Neuronal stem cell (in vitro differentiated cells): Measurements from ENCODE around the gene SPSB2. TPM values are rescaled to one million over a fixed set of nuclear protein-coding genes. Genes with fewer than 3 reads are reported as not detected.
A peak's percentile ranks its signal among the peaks of the same experiment; 100 is the strongest.

Experiments used
- DNase-seq: peaks from one replicate; pipeline ENCODE4 v3.0.0-alpha.2; 2013; ENCODE audit warnings: low spot score
- H2AFZ ChIP-seq: one replicate; pipeline ENCODE4 v1.6.1; 2013; ENCODE audit warnings: mild to moderate bottlenecking, low read length, inconsistent platforms
- H2AK5ac ChIP-seq: 2 replicates; pipeline ENCODE4 v1.6.1; 2013; ENCODE audit warnings: low read depth, mild to moderate bottlenecking, inconsistent platforms, low read length, moderate library complexity, mixed read lengths
- H2BK120ac ChIP-seq: 2 replicates; pipeline ENCODE4 v1.6.1; 2013; ENCODE audit warnings: low read depth, mild to moderate bottlenecking, inconsistent platforms, low read length, moderate library complexity, mixed read lengths
- H2BK12ac ChIP-seq: one replicate; pipeline ENCODE4 v1.6.1; 2013; ENCODE audit warnings: low read length, inconsistent platforms
- H2BK15ac ChIP-seq: 2 replicates; pipeline ENCODE4 v1.6.1; 2013; ENCODE audit warnings: mild to moderate bottlenecking, low read length, inconsistent platforms, mixed read lengths
- H2BK5ac ChIP-seq: one replicate; pipeline ENCODE4 v1.6.1; 2013; ENCODE audit warnings: inconsistent platforms, mild to moderate bottlenecking, low read length, moderate library complexity
- H3K14ac ChIP-seq: one replicate; pipeline ENCODE4 v1.6.1; 2013; ENCODE audit warnings: low read length, inconsistent platforms
- H3K18ac ChIP-seq: 2 replicates; pipeline ENCODE4 v1.6.1; 2013; ENCODE audit warnings: low read length, inconsistent platforms
- H3K23ac ChIP-seq: 2 replicates; pipeline ENCODE4 v1.6.1; 2013; ENCODE audit warnings: low read depth, mild to moderate bottlenecking, mixed read lengths, low read length, inconsistent platforms; ENCODE audit not compliant: poor library complexity
- H3K27ac ChIP-seq: replicated peaks from 3 replicates; pipeline ENCODE4 v1.5.1; 2013; ENCODE audit warnings: low read length, inconsistent platforms
- H3K27me3 ChIP-seq, 3 experiments: 2 replicates each; pipeline ENCODE4 v1.6.1; 2013; ENCODE audit warnings: low read length in 3 of 3, mild to moderate bottlenecking in 2 of 3, inconsistent platforms in 1 of 3, low read depth in 1 of 3, mixed read lengths in 1 of 3, moderate library complexity in 1 of 3; ENCODE audit not compliant: control insufficient read depth in 3 of 3, insufficient read depth in 3 of 3
- H3K36me3 ChIP-seq, 2 donors: replicated peaks in 1 of 2; 2 replicates each; pipeline ENCODE4 v1.6.1; 2013; ENCODE audit warnings: low read length in 2 of 2; ENCODE audit not compliant: control insufficient read depth in 2 of 2, insufficient read depth in 2 of 2
- H3K4ac ChIP-seq: 2 replicates; pipeline ENCODE4 v1.6.1; 2013; ENCODE audit warnings: inconsistent platforms, mild to moderate bottlenecking, low read length, moderate library complexity
- H3K4me1 ChIP-seq, 2 donors: 1 replicate in 1 of 2; 2 replicates in 1 of 2; pipeline ENCODE4 v1.6.1; 2013; ENCODE audit warnings: low read length in 2 of 2, low read depth in 1 of 2; ENCODE audit not compliant: control insufficient read depth in 2 of 2, insufficient read depth in 1 of 2
- H3K4me2 ChIP-seq: one replicate; pipeline ENCODE4 v1.6.1; 2013; ENCODE audit warnings: mild to moderate bottlenecking, low read length, inconsistent platforms; ENCODE audit not compliant: insufficient read depth, poor library complexity, severe bottlenecking
- H3K4me3 ChIP-seq, 2 donors: 2 replicates each; pipeline ENCODE4 v1.5.1; 2013; ENCODE audit warnings: low read length in 2 of 2, mild to moderate bottlenecking in 2 of 2, inconsistent platforms in 1 of 2, moderate library complexity in 1 of 2
- H3K79me1 ChIP-seq: one replicate; pipeline ENCODE4 v1.6.1; 2013; ENCODE audit warnings: low read depth, mild to moderate bottlenecking, inconsistent platforms, low read length, moderate library complexity
- H3K9ac ChIP-seq: one replicate; pipeline ENCODE4 v1.6.1; 2013; ENCODE audit warnings: mild to moderate bottlenecking, low read depth, low read length, inconsistent platforms; ENCODE audit not compliant: poor library complexity
- H3K9me3 ChIP-seq, 2 donors: replicated peaks in 1 of 2; 2 replicates each; pipeline versions ENCODE3 to v1.6.1; 2013; ENCODE audit warnings: low read length in 2 of 2, mild to moderate bottlenecking in 2 of 2, inconsistent platforms in 1 of 2, low read depth in 1 of 2, mixed read lengths in 1 of 2, moderate library complexity in 1 of 2; ENCODE audit not compliant: control insufficient read depth in 2 of 2, insufficient read depth in 1 of 2
- H4K8ac ChIP-seq: one replicate; pipeline ENCODE4 v1.6.1; 2013; ENCODE audit warnings: low read depth, mild to moderate bottlenecking, inconsistent platforms, low read length, moderate library complexity
- H4K91ac ChIP-seq: one replicate; pipeline ENCODE4 v1.6.1; 2013; ENCODE audit warnings: low read length, low read depth, mild to moderate bottlenecking, inconsistent platforms; ENCODE audit not compliant: poor library complexity
- WGBS, 2 donors: extraction: QIAGEN DNeasy Blood & Tissue Kit; methylation state at CpG; one replicate each; pipeline ENCODE4 v1.1.7; 2013; ENCODE audit warnings: missing lambda C conversion rate in 2 of 2, mixed read lengths in 1 of 2; ENCODE audit not compliant: insufficient read length in 2 of 2, insufficient replicate concordance in 1 of 2; ENCODE audit errors: extremely low coverage in 2 of 2; 5-methylcytosine and 5-hydroxymethylcytosine counted together
- polyA plus RNA-seq, 2 experiments: library from polyadenylated mRNA; stranded (reverse); fragments of 200-250 nt; gene quantifications; one replicate each; pipeline ENCODE4 v1.2.3, GENCODE V29; 2013

Gene SPSB2
- polyA plus RNA-seq (2013, experiment 1 of 2), result 5.7 TPM
- polyA plus RNA-seq (2013, experiment 2 of 2), result 5.5 TPM

GRCh38 chr12:6873094-6874014 lies at the start of gene SPSB2:
Gene SPSB2 (minus strand): TSS chr12:6873303. CDS start chr12:6872901, 402 bp downstream.
- H2AK5ac ChIP-seq, result peak within 1 kb of the TSS; percentile 79
- no CpG with 5 or more reads among the region's 66 CpGs for WGBS, 2 donors
- no peak within 1 kb of the TSS for H3K4ac ChIP-seq
- no peak within 1 kb of the TSS for H4K91ac ChIP-seq
- peaks cover 9 to 10% of the 10 kb centered on the region in 2 donors for H3K4me1 ChIP-seq
- H2BK120ac ChIP-seq, result no peak within 1 kb of the TSS
- peak within 1 kb of the TSS; percentile 94 for H3K9ac ChIP-seq
- H2BK5ac ChIP-seq, result peak within 1 kb of the TSS; percentile 89
- no peaks in the 10 kb centered on the region for H3K9me3 ChIP-seq
- no peak within 1 kb of the TSS for H3K14ac ChIP-seq
- H3K4me2 ChIP-seq, result peak within 1 kb of the TSS; percentile 100
- H4K8ac ChIP-seq, result no peak within 1 kb of the TSS
- H3K23ac ChIP-seq, result peak within 1 kb of the TSS; percentile 98
- H2AFZ ChIP-seq, result peak within 1 kb of the TSS; percentile 91
- H3K36me3 ChIP-seq, result peaks cover 15 to 46% of the 10 kb centered on the region in 2 donors
- peaks cover 8% of the 10 kb centered on the region for H3K79me1 ChIP-seq
- DNase-seq, result peak; percentile 99
- H3K27ac ChIP-seq, result peak within 1 kb of the TSS; percentile 70
- peak within 1 kb of the TSS; percentile 81 to 90 for H3K4me3 ChIP-seq
- peak within 1 kb of the TSS; percentile 88 for H3K18ac ChIP-seq
- H3K27me3 ChIP-seq, result no peaks in the 10 kb centered on the region
- H2BK12ac ChIP-seq, result no peak within 1 kb of the TSS
- peak within 1 kb of the TSS; percentile 76 for H2BK15ac ChIP-seq

GRCh38 chr12:6921996-6922946 lies 49.2 kb upstream of the SPSB2 start:
- H3K9ac ChIP-seq, result no peak overlapping the region
- H3K79me1 ChIP-seq, result no peaks in the 10 kb centered on the region
- no CpG with 5 or more reads among the region's 9 CpGs for WGBS, 2 donors
- H2AK5ac ChIP-seq, result no peak overlapping the region
- H3K4me1 ChIP-seq, result peaks cover 18 to 38% of the 10 kb centered on the region in 2 donors
- H2BK5ac ChIP-seq, result no peak overlapping the region
- peaks cover 32 to 41% of the 10 kb centered on the region in 2 donors for H3K36me3 ChIP-seq
- H2BK120ac ChIP-seq, result no peak overlapping the region
- no peak overlapping the region for H3K4me3 ChIP-seq
- no peak for DNase-seq
- no peak overlapping the region for H4K91ac ChIP-seq
- no peak overlapping the region for H4K8ac ChIP-seq
- no peak overlapping the region for H3K4ac ChIP-seq
- no peak overlapping the region for H2AFZ ChIP-seq
- H3K27me3 ChIP-seq, result no peaks in the 10 kb centered on the region
- no peak overlapping the region for H3K18ac ChIP-seq
- no peak overlapping the region for H2BK12ac ChIP-seq
- H3K4me2 ChIP-seq, result no peak overlapping the region
- H2BK15ac ChIP-seq, result no peak overlapping the region
- H3K23ac ChIP-seq, result no peak overlapping the region
- no peak overlapping the region for H3K27ac ChIP-seq
- H3K14ac ChIP-seq, result no peak overlapping the region
- H3K9me3 ChIP-seq, result no peaks in the 10 kb centered on the region

GRCh38 chr12:6921539-6921938 lies 48.4 kb upstream of the SPSB2 start:
- Histone ChIP-seq H3K4me1 (peaks cover 15 to 33% of the 10 kb centered on the region in 2 donors), H3K9me3 (no peaks in the 10 kb centered on the region), H2BK12ac (no peak overlapping the region), H2AFZ (no peak overlapping the region), H3K27me3 (no peaks in the 10 kb centered on the region), H2BK15ac (no peak overlapping the region), H2BK120ac (no peak overlapping the region), H3K36me3 (peaks cover 39 to 41% of the 10 kb centered on the region in 2 donors), H4K8ac (no peak overlapping the region), H2AK5ac (no peak overlapping the region), H3K14ac (no peak overlapping the region), H3K4me3 (no peak overlapping the region), H3K79me1 (no peaks in the 10 kb centered on the region), H2BK5ac (no peak overlapping the region), H3K4me2 (no peak overlapping the region), H3K27ac (no peak overlapping the region), H3K4ac (no peak overlapping the region), H4K91ac (no peak overlapping the region), H3K23ac (no peak overlapping the region), H3K18ac (no peak overlapping the region), H3K9ac (no peak overlapping the region)
- WGBS, 2 donors, result no CpG with 5 or more reads among the region's 7 CpGs
- DNase-seq, result no peak
